Ureter (tissue), 1 donor: ENCODE data around the gene PDE11A. TPM values are rescaled to one million over a fixed set of nuclear protein-coding genes. Genes with fewer than 3 reads are reported as not detected.
"Not testable (repeated sequence)": the region's sequence is repeated elsewhere in the genome, so short reads cannot be mapped to it uniquely, and the experiment has no call there.

Source experiments
- DNase-seq: peaks from one replicate; pipeline ENCODE4 v3.0.0-alpha.2; 2020; ENCODE audit warnings: low spot score
- total RNA-seq: library from RNA; stranded (reverse); gene quantifications from one replicate; pipeline ENCODE4 v1.2.4, GENCODE V29; 2023
- donor health status: DM: yes; HTN: yes; CAD: no.

The PDE11A gene
- total RNA-seq, 1 donor from 2014 or later, result 2.2 TPM

- DNase-seq, result no peak
These were observed 1.8 kb upstream of the PDE11A start for GRCh38 chr2:178074123-178075005.

DNA sequence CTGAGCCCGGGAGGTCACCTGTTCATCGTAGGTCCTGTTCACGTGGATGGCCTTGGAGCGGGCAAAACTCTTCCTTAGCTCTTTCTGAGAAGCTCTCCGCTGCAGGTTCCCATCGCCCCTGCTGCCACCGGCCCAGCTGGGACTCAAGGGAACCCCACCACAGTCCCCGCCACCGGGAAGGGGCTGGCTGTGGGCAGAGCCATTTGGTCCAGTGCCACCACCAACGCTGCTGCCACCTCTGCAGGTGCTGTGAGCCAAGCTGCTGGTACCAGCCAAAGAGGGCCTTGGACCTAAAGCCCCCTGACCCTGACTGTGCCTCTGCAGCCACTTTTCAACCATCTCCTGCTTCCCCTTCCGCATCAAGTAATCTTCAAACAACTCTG is 586 bp downstream of the PDE11A start:
- DNase-seq, result no peak

DNA sequence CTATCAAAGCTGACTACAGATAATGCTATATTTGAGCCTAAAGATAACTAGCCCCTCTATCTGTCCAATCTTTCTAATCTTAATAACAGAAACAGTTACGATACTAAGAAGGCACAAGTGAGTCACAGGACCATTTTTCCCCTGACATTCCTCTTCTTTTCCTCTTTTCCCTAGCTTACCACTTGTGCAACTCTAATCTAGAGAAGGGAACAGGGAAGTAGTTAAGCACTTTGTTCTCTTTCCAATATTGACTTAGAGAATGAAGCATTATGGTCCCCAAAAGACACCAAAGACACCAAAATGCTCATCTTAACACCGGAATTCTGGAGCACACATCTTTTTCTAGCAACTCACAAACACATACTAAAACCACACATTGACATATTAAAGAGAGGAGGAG is 1.8 kb downstream of the PDE11A start:
- DNase-seq, result no peak

DNA sequence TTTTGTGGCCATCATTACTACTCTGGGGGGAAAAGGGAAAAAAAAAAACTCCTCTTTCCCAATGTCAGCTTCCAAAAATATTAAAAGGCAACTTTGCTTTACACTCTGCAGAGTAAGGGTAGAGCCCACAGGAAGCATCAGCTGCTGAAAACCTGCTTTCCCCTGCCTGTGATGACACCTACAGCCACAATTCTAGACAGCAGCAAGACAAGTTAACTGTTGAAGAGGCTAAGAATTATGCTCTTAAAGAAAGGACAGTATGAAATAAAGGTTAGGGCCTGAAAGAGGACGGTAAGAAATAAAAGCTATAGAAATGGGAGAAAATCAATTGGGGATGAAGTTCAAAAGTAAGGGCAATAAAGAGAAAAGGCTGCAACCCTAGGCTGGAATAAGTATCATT is 3.0 kb downstream of the PDE11A start:
- DNase-seq, result no peak

DNA sequence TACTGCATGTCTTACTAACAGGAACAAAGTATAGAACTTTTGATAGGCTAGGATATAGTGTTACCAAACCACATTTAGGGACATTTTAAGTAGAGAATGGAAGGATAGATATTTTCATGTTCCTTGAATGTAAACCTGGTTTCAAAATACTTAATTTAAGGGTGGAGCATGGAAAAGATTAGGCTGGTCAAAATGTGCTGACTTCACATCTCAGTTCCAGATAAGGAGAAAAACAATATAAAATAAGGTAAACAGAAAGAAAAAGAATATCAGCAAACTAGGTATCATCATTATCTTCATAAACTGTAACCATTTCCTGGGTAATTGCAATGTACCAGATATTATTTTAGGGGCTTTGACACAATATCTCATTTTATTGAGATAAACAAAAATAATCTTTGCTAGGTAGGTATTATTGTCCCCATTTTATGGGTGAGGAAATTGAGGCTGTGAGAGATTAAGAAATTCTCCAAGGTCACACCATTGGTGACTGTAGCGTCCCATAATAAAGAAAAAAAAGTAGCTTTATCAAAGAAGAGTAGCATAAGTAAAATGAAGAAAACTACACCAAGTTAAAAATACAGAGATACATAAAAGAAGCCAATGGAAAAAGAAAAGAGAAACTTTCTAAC is 3.6 kb downstream of the PDE11A start:
- DNase-seq, result no peak

- no peak for DNase-seq
These were observed 5.5 kb downstream of the PDE11A start for GRCh38 chr2:178066890-178067669.

DNA sequence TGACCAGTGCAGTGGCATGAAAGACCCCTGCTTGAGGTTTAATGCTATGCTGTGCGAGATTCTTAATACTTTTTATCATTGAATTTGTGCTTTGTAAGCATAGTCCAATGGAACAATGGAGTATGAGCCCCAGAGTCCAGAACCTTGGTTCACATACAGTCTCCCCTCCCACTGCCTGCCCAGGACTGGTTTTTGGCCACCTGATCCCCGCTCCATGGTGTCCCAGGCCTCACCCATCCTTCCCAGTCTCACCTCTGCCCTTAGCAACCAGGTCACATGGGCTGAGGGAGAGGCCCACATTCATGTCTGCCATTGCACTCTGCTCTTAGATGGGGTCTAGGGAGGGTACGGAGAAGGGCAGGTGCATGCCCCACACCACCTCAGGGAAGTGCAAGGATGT is 6.3 kb downstream of the PDE11A start:
- no peak for DNase-seq

DNA sequence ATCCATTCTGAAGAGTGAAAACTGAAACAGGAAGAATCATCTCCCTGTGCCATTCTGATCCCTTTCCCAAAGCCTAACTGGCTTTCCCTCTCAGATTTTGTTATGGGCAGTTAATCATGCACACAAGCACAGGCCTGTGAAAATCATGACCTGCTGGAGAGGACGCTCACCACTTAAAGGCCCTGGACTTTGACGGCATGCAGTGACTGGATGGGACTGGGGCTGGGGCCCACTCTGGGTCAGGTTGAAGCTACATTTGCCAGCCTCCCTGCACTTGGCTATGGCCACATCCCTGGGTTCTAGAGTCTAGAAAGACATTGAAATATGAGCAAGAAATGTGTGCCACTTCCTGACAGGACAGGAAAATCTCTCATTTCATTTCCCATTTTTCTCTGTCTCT is 12.9 kb downstream of the PDE11A start:
- no peak for DNase-seq

- no peak for DNase-seq
These were observed 13.5 kb downstream of the PDE11A start for GRCh38 chr2:178059111-178059510.

DNA sequence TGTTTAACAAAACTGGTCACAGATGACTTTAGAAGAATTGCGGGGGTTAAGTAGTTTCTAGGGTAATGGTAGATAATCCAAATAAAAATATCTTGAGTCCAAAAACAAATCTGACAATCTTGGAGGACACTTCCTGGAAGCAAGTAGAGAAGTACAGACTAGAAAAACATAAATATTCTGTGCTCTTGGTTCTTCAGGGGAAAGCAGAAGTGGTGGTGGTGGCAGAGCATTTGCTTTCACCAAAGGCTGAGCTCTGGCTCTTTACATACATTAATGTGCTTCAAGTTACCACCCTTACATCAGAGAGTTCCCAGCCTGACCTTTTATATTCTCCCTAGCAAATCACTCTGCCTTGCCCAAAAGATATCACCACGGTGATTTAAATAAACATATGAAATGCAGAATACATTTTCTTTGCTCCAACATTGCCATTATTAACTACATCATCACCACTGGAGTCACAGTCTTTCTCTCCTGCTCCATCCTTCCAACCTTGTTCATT is 15.3 kb downstream of the PDE11A start:
- no peak for DNase-seq

DNA sequence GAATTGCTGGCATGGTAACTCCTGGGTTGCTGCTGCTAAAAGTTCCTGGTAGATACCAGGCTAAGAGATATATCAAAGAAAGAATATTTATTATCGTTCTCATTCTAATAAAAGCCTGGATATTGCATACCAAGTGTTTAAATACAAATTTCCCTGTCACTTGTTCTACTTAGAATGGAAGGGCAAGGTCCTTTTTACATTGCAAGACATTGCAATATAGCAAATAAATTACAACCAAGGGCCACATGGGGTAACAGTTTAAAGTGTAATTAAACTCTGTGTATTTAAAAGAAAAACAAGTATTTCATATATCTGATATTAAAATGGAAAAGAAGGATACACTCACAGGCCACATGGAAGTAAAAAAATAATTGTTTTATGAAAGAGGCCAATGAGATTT is 16.2 kb downstream of the PDE11A start:
- DNase-seq, result no peak

- DNase-seq, result not testable (repeated sequence)
These were observed 21.3 kb downstream of the PDE11A start for GRCh38 chr2:178051257-178051656.

GRCh38 chr2:178047391-178047790 is 25.2 kb downstream of the PDE11A start:
- no peak for DNase-seq

DNA sequence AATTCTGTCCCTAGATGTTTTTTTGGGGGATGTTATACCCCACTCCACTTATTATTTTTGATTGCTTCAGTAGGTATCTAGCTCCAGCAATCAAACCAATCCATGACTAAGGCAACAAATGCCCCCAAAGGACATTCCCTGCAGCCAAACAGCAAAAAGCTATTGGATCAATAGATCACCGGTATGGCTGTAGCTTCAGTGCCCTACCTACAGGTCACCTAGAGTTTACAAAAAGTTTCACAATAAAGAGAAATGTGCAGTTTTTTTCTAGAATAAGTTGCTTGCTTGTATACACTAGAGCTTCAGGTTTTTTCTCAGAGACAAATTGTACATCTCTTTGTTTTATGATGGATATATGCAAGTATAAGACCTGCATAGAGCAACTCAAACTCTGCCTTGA is 27.7 kb downstream of the PDE11A start:
- no peak for DNase-seq

GRCh38 chr2:178043266-178043665 is 29.3 kb downstream of the PDE11A start:
- DNase-seq, result no peak

- DNase-seq, result not testable (repeated sequence)
These were observed 39.0 kb downstream of the PDE11A start for GRCh38 chr2:178033583-178033982.

DNA sequence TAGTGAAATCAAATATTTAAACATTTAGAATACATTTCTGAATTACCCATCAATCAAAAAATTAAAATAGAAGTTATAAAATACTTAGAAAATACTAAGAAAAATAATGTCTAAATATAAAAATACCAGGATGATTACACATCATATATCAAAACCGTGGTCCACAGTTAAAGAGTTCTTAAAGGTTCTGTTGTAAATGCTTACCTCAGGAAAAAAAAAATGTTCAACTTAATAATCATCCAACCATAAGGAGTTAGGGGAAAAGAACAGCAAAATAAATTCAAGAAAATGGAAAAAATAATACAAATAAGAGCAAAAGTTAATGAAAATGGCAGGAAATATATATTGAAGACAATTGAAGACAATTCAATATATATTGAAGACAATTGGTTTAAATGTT is 43.2 kb downstream of the PDE11A start:
- no peak for DNase-seq

- no peak for DNase-seq
These were observed 46.9 kb downstream of the PDE11A start for GRCh38 chr2:178025551-178026185.

GRCh38 chr2:178018141-178018540 is 54.4 kb downstream of the PDE11A start:
- no peak for DNase-seq

DNA sequence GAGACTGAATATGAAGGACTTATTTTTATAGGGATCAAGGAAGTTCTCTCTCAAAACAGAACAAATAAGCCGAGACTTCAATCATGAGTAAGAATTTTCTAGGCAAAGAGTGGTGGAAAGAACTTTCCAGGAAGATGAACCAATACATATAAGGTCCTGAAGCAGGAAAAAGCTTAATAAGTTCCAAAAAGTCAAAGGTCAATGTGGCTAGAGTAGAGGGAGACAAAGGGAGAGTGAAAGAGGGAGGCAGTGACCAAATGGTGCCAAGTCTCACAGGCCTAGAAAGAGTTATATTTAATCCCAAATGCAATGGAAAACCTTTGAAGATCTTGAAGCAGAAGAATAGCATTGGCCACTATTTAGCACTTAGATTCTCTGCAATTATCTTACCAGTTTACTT is 56.0 kb downstream of the PDE11A start:
- no peak for DNase-seq

- no peak for DNase-seq
These were observed 59.9 kb downstream of the PDE11A start for GRCh38 chr2:178012639-178013038.

DNA sequence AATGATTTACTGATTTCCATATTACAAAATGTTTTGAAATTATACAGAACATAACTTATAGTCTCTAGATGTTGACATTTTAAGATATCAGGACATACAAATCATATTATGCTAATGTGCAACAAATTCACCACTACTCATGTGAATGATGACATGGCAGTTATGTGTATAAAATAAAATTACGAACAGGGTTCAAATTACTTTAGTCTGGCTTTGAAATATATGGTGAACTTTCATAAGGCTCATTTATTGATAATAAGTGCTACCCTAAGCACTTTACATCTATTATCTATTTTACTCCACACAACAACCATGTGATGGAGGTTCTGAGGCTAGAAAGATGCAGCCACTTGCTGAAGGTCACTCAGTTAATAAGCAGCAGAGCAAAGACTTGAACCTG is 62.8 kb downstream of the PDE11A start:
- no peak for DNase-seq
